Cerebellar cortex (tissue), 1 donor: ENCODE data around the gene CD38.
"Not testable (repeated sequence)": the region's sequence is repeated elsewhere in the genome, so short reads cannot be mapped to it uniquely, and the experiment has no call there.

ENCODE experiments used
- DNase-seq: peaks from one replicate; pipeline ENCODE4 v3.0.0-alpha.2; 2015; ENCODE audit warnings: low spot score

Gene CD38

GRCh38 chr4:15762460-15762859 is 15.7 kb upstream of the CD38 start:
- not testable (repeated sequence) for DNase-seq

DNA sequence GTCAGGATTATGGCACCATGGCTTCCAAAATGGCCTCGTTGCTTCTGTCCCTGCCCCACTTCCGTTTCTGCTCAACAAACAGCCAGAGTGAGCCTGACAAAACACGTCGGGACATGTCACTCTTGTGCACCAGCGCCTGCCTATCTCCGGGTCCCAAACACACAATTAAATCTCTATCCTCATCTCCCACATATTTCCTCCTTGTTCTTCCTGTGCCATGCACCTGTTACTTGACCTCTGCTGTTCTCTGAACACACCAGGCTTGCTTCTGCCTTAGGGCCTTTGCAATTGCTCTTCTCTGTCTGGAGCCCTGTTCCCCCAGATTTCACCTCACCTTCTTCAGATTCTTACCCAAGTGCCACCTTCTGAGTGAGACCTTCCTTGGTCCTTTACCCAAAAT is 12.7 kb upstream of the CD38 start:
- no peak for DNase-seq

DNA sequence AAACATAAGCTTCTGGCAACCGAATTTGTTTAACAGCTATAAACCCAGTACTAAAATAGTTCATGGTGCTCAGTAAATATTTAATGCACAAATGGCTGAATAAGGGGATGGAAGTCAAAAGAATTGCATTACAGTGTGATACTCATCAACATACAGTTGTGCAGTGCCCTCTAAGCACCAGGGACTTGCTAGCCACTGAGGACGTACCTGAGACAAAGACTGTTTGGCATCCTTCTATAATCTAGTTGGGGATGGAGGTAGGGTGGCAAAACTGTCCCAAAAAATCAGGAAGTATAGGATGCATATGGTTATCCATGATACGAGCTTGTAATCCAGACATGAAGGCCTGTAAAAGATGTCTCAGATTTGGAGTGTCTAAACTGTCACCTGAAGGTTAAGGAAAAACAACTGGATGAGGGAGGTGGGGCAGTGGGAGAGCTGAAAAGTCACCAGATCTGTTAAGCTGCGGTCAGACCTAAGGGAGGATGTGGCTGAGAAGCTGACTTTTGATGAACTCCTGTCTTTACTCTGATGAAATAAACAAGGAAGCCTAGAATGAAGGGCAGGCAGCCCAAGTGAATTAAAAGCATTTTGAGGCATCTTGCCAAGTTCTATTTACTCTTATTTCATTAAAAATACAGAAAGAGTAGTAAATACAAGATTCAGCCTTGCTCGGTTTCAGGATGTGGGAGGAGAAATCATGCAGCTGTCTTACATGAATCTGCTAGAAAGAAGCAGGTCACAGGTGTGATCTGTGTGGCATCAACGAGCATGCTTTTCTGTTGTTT is 12.0 kb upstream of the CD38 start:
- no peak for DNase-seq

GRCh38 chr4:15766821-15767220 is 11.3 kb upstream of the CD38 start:
- DNase-seq, result no peak

DNA sequence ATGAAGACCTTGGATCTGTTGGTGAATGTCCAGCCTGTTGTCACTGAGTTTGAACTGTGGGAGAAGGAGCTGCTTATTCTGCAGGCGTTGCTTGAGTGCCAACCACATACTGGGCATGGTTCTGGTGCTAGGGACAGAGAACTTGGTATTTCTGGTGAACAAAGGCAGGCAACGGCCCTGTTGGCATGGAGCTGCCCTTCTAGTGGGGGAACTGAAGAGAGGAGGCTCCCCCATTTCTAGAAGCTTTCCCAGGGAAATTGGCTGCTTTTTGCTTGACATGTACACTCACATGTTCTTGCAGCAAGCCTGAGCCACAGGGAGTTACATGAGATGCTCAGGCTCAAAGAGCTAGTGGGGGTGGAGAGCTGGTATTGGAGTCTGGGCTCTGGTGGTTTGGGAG is 8.9 kb upstream of the CD38 start:
- DNase-seq, result no peak

GRCh38 chr4:15771216-15772058 is 6.7 kb upstream of the CD38 start:
- no peak for DNase-seq

DNA sequence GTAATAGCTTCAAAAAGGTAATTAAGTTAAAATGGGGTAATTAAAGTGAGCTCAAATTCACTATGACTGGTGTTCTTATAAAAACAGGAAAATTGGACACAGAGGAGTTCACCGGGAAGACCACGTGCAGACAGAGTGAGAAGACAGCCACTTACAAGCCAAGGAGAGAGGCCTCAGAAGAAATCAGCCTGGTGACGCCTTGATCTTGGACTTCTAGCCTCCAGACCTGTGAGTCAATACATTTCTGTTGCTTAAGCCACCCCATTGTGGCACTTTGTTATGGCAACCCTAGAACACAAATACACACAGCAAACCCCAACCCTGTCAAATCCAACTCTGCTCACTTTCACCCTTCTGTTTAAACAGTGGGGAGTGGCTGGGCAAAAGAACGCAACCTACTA is 4.1 kb upstream of the CD38 start:
- DNase-seq, result no peak

DNA sequence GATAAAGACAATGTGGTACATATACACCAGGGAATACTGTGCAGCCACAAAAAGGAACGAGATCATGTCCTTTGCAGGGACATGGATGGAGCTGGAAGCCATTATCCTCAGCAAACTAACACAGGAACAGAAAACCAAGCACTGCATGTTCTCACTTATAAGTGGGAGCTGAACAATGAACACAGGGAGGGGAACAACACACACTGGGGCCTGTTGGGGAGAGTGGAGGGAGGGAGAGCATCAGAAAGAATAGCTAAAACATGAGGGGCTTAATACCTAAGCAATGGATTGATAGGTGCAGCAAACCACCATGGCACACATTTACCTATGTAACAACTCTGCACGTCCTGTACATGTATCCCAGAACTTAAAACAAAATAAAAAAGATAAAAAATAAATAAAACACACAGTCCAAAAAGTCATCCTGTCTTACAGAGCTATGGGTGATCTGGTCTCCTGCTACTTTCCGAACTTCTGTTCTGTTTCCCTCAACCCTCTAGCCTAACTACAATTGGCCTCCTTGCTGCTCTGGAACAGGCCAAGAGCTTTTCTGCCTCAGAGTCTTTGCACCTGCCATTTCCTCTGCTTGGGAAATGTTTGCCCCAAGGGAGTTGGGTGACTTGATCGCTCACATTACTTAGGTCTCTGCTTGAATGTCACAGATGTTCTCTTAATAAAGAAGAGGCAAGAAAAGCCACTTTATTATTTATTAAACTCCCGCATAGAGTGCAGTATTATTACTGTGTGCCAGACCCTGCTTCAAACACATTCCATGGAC is 1.1 kb upstream of the CD38 start:
- DNase-seq, result no peak

DNA sequence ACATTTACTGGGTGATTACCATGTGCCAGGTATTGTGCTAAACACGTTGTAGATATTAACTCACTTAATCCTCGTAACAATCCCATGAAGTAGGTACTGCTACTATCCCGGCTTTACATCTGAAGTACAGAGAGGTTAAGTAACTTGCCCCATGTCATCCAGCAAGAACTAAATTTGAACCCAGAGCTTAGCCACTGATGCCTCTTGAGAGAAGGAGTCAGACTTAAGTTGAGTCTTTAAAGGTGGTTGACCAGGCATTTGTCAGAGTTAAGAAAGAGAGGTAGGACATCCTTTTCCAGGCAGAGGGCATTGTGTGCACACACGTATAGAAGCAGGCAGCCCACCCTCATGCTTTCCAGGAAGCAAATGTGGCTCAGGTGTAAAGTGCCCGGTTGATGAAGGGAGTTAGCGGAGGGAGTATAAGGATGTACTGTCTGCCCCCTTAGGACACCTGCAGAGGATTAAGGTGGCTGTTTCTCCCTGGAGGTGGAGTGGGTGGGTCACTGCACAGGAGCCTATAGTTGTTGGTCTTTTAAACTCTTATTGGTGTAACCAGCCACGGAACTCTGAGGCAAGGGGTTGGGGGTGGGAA is 335 bp upstream of the CD38 start:
- no peak for DNase-seq

GRCh38 chr4:15779306-15779705 is 1.2 kb downstream of the CD38 start:
- peak; percentile 32 for DNase-seq

DNA sequence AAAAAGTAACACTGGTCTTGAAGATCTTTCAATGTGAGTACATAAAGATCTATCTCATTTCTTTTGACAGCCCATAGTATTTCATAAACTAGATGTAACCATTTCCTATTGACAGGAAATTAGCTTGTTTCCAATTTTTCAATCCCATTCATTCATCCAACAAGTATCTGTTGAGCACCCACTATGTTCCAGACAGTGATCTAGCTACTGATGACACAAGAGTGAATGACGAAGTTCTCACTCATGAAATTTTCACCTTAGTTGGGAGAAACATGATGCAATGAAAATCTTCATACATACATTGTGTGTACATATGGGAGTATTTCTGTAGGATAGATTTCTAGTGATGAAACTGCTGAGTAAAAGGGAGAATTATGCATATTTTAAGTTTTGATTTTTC is 1.7 kb downstream of the CD38 start:
- no peak for DNase-seq

DNA sequence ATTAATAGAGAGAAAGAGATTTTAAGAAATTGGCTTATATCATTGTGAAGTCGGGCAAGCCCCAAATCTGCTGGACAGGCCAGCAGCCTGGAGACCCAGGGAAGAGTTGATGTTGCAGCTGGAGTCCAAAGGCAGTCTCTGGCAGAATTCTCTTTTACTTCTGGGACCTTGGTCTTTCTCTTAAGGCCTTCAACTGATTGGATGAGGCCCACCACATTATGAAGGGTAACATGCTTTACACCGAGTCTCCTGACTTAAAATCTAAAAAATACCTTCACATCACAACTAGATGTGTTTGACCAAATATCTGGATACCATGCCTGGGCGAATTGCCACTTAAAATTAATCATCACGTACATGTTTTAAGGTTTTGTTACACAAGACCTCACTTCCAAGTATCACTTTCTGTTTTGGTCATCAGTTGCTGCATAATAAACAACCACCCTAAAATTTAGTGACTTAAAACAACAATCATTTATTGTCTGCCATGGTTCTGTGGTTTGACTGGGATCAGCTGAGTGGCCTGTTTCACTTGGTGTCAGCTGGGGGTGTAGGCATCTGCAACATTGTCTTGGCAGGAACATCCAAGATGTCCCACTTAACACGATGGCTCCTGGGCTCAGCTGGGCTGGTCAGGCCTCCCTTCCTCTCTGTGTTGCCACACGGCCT is 3.4 kb downstream of the CD38 start:
- DNase-seq, result no peak

DNA sequence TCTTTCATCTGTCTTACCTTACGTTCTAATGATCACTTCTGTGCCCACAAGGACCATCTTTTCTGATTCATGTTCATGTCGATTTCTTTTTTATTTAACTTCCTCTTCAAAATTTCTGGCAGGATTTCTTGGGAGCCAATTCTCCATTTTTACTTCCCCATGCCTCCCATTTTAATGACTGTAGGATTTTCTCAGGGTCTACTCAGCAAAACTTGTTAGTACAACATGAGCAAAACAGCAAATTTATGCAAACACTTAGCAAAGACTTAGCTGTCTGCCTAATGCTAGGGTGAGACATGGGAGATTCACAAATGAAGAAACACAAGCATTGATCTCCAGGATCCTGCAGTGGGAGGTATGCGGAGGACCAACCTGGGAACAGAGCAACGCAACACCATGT is 5.5 kb downstream of the CD38 start:
- DNase-seq, result no peak

DNA sequence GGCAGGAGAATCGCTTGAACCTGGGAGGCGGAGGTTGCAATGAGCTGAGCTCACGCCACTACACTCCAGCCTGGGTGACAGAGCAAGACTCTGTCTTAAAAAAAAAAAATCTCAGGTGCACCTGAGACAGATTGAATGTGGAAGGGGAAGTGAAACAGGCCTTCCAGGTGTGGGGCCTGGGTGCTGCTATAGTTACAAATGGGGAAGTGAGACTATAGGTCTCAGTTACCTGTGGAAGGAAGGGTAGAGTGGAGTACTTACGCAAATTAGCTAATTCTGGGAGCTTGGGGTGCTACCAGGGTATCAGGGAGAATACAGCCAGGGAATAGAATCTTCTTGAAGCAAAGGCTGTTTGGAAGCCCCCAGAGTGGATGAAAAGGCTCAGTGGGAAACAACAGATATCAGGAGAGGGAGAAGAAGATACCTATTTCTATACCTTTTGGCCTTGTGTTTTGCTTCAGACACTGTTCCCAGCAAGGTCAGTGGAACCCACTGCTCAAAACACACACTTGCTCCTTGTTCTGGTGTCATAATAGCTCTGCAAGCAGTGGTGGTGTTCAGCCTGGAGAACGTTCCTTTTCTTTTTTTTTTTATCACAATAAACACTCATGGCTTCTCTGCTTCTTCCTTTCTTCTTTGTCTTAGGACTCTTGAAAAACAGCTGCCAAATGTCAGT is 7.0 kb downstream of the CD38 start:
- DNase-seq, result no peak

- no peak for DNase-seq
Measured at GRCh38 chr4:15786743-15787142, 8.6 kb downstream of the CD38 start.

GRCh38 chr4:15792974-15793373 is 14.8 kb downstream of the CD38 start:
- no peak for DNase-seq

DNA sequence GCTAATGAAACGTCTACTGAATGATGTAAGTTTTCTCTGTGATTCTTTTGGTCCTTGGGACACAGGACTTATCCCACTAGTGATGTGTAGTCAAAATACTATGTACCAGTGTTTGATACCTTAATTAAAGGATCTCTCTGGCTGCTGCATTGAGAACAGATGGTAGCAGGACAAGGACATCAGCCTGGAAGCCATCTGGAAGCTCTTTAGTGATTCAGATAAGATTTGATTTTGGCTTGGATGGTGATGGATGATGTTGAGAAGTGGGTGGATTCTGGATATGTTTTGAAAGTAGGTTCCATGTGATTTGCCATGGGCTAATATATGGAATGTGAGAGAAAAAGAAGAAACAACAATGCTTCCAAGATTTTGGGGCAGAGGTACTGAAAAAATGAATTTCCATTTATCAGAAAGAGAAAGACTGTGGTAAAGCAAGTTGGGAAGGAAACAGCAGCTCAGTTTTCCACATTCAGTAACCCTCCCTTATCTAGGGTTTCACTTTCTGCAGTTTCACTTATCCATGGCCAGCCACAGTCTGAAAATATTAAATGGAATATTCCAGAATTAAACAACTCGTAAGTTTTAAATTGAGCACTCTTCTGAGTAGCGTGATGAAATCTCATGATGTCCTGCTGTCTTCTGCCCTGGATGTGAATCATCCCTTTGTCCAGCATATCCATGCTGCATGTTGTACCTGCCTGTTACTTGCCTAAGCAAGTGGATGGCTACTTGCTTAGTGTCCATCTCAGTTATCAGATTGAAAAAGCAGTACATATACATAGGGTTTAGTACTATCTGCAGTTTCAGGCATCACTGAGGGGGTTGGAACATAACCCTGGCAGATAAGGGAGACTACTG is 15.6 kb downstream of the CD38 start:
- no peak for DNase-seq

DNA sequence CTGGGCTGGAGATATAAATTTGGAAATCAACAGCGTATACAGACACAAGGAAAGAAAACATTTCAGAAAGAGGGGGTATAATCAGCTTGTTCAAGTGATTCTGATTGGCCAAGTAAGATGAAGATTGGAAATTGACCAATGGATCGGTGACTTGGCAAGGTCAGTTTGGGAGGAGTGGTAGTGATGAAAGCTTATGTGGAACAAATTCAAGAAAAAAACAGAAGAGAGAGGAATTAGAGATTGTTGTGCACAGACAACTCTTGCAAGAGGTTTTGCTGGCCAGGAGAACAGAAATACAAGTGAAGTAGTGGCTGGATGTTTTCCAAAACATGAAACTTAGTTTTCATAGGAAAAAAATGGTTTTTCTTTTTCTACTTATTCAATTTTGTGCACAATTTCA is 16.3 kb downstream of the CD38 start:
- DNase-seq, result no peak

DNA sequence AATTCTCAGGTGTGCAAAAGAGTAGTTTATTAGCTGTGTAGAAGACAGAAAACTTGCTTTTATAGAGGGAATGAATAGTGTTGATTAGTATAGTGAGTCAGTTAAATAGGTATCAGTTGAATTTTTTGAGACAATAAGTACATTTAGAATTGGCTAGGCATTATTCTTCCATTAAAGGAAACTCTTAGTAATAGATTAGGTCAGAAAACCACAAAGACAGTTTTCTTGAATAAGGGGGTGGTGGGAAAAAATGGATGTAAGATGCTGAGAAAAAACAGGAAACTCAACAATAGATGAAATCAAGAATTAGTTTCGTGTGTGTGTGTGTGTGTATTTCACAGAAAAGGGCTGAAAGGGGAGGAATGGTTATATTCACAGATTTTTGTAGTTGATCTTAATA is 16.8 kb downstream of the CD38 start:
- DNase-seq, result no peak

GRCh38 chr4:15797320-15797719 is 19.2 kb downstream of the CD38 start:
- no peak for DNase-seq
